Psoas muscle (tissue), 8 donors: Measurements from ENCODE around the gene EDEM1. TPM values are rescaled to one million over a fixed set of nuclear protein-coding genes. Genes with fewer than 3 reads are reported as not detected.

ENCODE experiments used
- ATAC-seq, 4 donors: fragments of 200-7000 bp; cut with Tn5 transposase; one replicate each; pipeline ENCODE4 v1.9.1; 2020; ENCODE audit warnings: moderate library complexity in 3 of 4, mild to moderate bottlenecking in 2 of 4
- DNase-seq, 2 donors: peaks; one replicate each; pipeline ENCODE4 v3.0.0-alpha.2; 2020
- H3K27ac ChIP-seq: fragments of 200-600 bp; one replicate; pipeline ENCODE4 v1.8.0; 2022
- H3K27me3 ChIP-seq, 3 donors: fragments of 200-600 bp in 1 of 3; one replicate each; pipeline versions ENCODE4 v1.6.1 to v1.8.0; 2013 to 2022; ENCODE audit warnings: low read length in 2 of 3, mild to moderate bottlenecking in 2 of 3, moderate library complexity in 1 of 3; ENCODE audit not compliant: insufficient read depth in 3 of 3
- H3K36me3 ChIP-seq, 2 donors: fragments of 200-600 bp in 1 of 2; one replicate each; pipeline versions ENCODE4 v1.6.1 to v1.8.0; 2013 to 2022; ENCODE audit warnings: low read depth in 1 of 2, mild to moderate bottlenecking in 1 of 2, moderate library complexity in 1 of 2; ENCODE audit not compliant: insufficient read depth in 1 of 2
- H3K4me1 ChIP-seq: fragments of 200-600 bp; one replicate; pipeline ENCODE4 v1.8.0; 2022
- H3K4me3 ChIP-seq: fragments of 200-600 bp; one replicate; pipeline ENCODE4 v1.8.0; 2022; ENCODE audit warnings: mild to moderate bottlenecking
- H3K9me3 ChIP-seq: fragments of 200-600 bp; one replicate; pipeline ENCODE4 v1.8.0; 2022
- CTCF ChIP-seq: fragments of 200-600 bp; IDR thresholded peaks from one replicate; pipeline ENCODE4 v1.8.0; 2022; ENCODE audit warnings: antibody characterized with exemption
- WGBS, 3 donors: extraction: QIAGEN DNeasy Blood & Tissue Kit; methylation state at CpG; one replicate each; pipeline versions ENCODE4 v1.1.6 to v1.1.7; 2013; 5-methylcytosine and 5-hydroxymethylcytosine counted together
- intact Hi-C, 2 donors: fragments of 100-400 bp; cut with DNase I; formaldehyde crosslinking; loops; one replicate each; pipeline versions ENCODE4 v1.11.0 to v1.14.2; 2022
- polyA plus RNA-seq, 3 donors: library from polyadenylated mRNA; stranded (reverse); fragments of 200-250 nt; gene quantifications; one replicate each; pipeline ENCODE4 v1.2.3, GENCODE V29; 2013
- total RNA-seq, 4 donors: library from RNA; stranded (reverse); fragmentation: NEBNext Ultra II Directional in 2 of 4; extraction: Animal tissue kit (Norgen Biotek cat#: 25700) in 2 of 4; gene quantifications; one replicate each; pipeline versions ENCODE4 v1.2.1 to v1.2.4, GENCODE V29; 2021 to 2023
- donor health status: healthy with polysubstance abuse.
- donor health status: DM: no; HTN: no; CAD: no; lungs with moderate emphysema.
- donor health status: Bipolar disorder and iron deficiency.
- donor health status: healthy.
- donor health status: DM: yes; HTN: yes; CAD: no.
- donor health status: DM: no; HTN: no; CAD: no.
- donor health status: DM: no; HTN: no; CAD: no.
- donor health status: DM: yes; HTN: yes; CAD: no.

EDEM1 gene
- total and polyA plus RNA-seq, 7 donors, result 2.6 to 11.7 (median 5.7) TPM

GRCh38 chr3:5160940-5161858 lies 26.3 kb upstream of the EDEM1 start:
- peaks cover 71% of the 10 kb centered on the region for H3K4me1 ChIP-seq

DNA sequence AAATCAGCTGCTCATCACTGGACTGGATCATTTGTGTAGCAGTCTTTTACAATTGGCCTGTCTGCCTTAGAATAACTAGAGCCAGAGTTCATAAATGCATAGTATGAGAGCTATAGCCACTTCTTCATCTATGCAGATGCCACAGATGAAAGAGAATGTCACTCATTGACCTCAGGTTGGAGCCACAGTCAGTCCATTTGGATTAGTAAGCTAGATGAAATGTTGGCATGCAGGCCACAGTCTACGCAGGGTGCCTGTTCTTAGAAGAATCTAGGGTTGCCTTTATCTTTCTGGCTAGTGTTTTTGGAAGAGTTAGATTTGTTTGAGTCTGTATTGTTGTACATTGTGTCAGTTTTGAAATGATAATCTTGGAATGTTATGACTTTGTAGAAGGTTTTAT lies 25.4 kb upstream of the EDEM1 start:
- Histone ChIP-seq H3K4me1 (peaks cover 62% of the 10 kb centered on the region), H3K36me3 (no peaks in the 10 kb centered on the region), H3K4me3 (no peak overlapping the region), H3K27me3 (no peaks in the 10 kb centered on the region), H3K27ac (no peak overlapping the region), H3K9me3 (no peaks in the 10 kb centered on the region)
- whole genome bisulfite sequencing, 3 donors, result 28 to 62% (median 32%) methylated on average over 1 of the region's 1 CpG
- TF ChIP-seq CTCF, result no peak
- peak; percentile 72 to 84 (median 81) for ATAC-seq
- DNase-seq, result no peak
- intact Hi-C loops, result no loop called here

More at GRCh38 chr3:5160940-5161858, 26.3 kb upstream of the EDEM1 start:
- DNase-seq (no peak), ATAC-seq (no peak)
- TF ChIP-seq CTCF, result no peak
- WGBS, 3 donors, result 77 to 79% (median 79%) methylated on average over 4 of the region's 4 CpGs
- Histone ChIP-seq H3K4me3 (no peak overlapping the region), H3K27me3 (no peaks in the 10 kb centered on the region), H3K27ac (no peak overlapping the region), H3K36me3 (no peaks in the 10 kb centered on the region), H3K9me3 (no peaks in the 10 kb centered on the region)
- intact Hi-C loops, result no loop called here

DNA sequence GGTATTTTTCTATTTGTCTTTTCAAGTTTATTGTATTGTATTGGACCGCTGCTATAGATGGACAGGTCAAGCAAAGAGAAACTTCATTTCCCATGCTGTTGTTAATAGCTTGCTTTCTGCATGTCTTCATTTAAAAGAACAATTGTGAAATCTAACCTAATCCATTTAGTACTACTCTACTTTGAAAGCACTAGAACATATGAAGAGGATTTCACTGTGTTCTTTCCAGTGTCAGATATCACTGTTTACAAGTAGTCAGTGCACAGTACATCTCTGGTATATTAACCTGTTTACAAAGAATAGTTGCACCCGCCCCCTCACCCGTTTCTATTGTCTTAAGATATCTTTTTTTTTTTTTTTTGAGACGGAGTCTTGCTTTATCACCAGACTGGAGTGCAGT lies 21.8 kb upstream of the EDEM1 start:
- TF ChIP-seq CTCF, result no peak
- no peak overlapping the region for H3K4me3 ChIP-seq
- no peaks in the 10 kb centered on the region for H3K9me3 ChIP-seq
- H3K36me3 ChIP-seq, result peaks cover 0 to 3% of the 10 kb centered on the region in 2 donors
- intact Hi-C loops, result loop anchor here in 1 of 2 donors (5.0 kb wide), 1 partner anchor 38 kb away; no protein-coding TSS in a partner anchor
- peaks cover 52% of the 10 kb centered on the region for H3K4me1 ChIP-seq
- DNase-seq (no peak), ATAC-seq (peak; percentile 33 to 90 (median 78))
- H3K27me3 ChIP-seq, result no peaks in the 10 kb centered on the region
- H3K27ac ChIP-seq, result no peak overlapping the region
- 61 to 85% (median 79%) methylated on average over 4 of the region's 4 CpGs for WGBS, 3 donors

DNA sequence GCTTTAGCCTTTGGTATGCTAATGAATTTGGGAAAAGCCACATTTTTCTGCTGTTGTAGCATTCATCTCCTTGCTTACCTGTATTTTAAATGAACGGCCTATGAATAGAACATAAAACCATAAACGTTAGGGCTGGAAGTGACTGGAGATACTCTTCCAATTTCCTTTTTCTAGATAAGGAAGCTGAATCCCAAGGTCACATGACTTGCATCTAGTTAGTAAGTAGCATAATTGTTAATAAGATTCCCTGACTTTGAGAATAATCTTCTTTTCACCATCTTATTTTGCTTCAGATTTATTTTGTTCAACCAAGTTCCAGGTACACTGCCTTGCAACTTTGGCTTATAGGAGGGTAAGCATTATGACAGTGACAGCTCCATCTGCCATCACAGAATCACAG lies 20.7 kb upstream of the EDEM1 start:
- no peak overlapping the region for H3K4me3 ChIP-seq
- no peak overlapping the region for H3K27ac ChIP-seq
- intact Hi-C loops, result loop anchor here in 1 of 2 donors (5.0 kb wide), 1 partner anchor 40 kb away; no protein-coding TSS in a partner anchor
- DNase-seq (no peak), ATAC-seq (no peak)
- peaks cover 41% of the 10 kb centered on the region for H3K4me1 ChIP-seq
- TF ChIP-seq CTCF, result no peak
- 53 to 72% (median 57%) methylated on average over 2 of the region's 2 CpGs for WGBS, 3 donors
- H3K27me3 ChIP-seq, result no peaks in the 10 kb centered on the region
- peaks cover 0 to 15% of the 10 kb centered on the region in 2 donors for H3K36me3 ChIP-seq
- H3K9me3 ChIP-seq, result no peaks in the 10 kb centered on the region
